Endodermal cell (in vitro differentiated cells): ENCODE results near the gene HIP1. TPM values are rescaled to one million over a fixed set of nuclear protein-coding genes. Genes with fewer than 3 reads are reported as not detected.

Experiments
- DNase-seq: peaks from one replicate; pipeline ENCODE4 v3.0.0-alpha.2; 2017
- H3K27ac ChIP-seq: 2 replicates; pipeline ENCODE4 v1.5.1; 2013; ENCODE audit warnings: mild to moderate bottlenecking, low read depth, low read length, moderate library complexity
- H3K27me3 ChIP-seq: 2 replicates; pipeline ENCODE4 v1.6.1; 2013; ENCODE audit warnings: mild to moderate bottlenecking, low read length, moderate library complexity; ENCODE audit not compliant: insufficient read depth, control insufficient read depth, poor library complexity, severe bottlenecking
- H3K36me3 ChIP-seq: 2 replicates; pipeline ENCODE4 v1.7.0; 2013; ENCODE audit warnings: mild to moderate bottlenecking, low read length, moderate library complexity; ENCODE audit not compliant: control insufficient read depth, insufficient read depth
- H3K4me1 ChIP-seq: one replicate; pipeline ENCODE4 v1.7.0; 2013; ENCODE audit warnings: low read length; ENCODE audit not compliant: control insufficient read depth, insufficient read depth
- H3K4me3 ChIP-seq: 2 replicates; pipeline ENCODE4 v1.5.1; 2013; ENCODE audit warnings: mild to moderate bottlenecking, low read length, moderate library complexity
- H3K9ac ChIP-seq: 2 replicates; pipeline ENCODE4 v1.6.1; 2013; ENCODE audit warnings: mild to moderate bottlenecking, low read length, moderate library complexity; ENCODE audit not compliant: poor library complexity, severe bottlenecking; ENCODE audit errors: extremely low read depth
- H3K9me3 ChIP-seq: 2 replicates; pipeline ENCODE4 v1.6.1; 2013; ENCODE audit warnings: mild to moderate bottlenecking, low read length, moderate library complexity; ENCODE audit not compliant: control insufficient read depth
- H3K27ac Mint-ChIP-seq: 2 replicates; pipeline ENCODE4 v1.8.0; 2020; ENCODE audit warnings: mixed read lengths
- H3K27me3 Mint-ChIP-seq: 2 replicates; pipeline ENCODE4 v1.8.0; 2021; ENCODE audit warnings: mild to moderate bottlenecking, mixed read lengths; ENCODE audit not compliant: insufficient read depth
- H3K36me3 Mint-ChIP-seq: 2 replicates; pipeline ENCODE4 v1.8.0; 2020; ENCODE audit warnings: low read depth, mixed read lengths
- H3K4me1 Mint-ChIP-seq: 2 replicates; pipeline ENCODE4 v1.8.0; 2020; ENCODE audit warnings: mixed read lengths
- H3K4me3 Mint-ChIP-seq: 2 replicates; pipeline ENCODE4 v1.8.0; 2020; ENCODE audit warnings: mild to moderate bottlenecking, moderate library complexity, mixed read lengths
- H3K9me3 Mint-ChIP-seq: 2 replicates; pipeline ENCODE4 v1.8.0; 2020; ENCODE audit warnings: mild to moderate bottlenecking, mixed read lengths
- WGBS, 2 experiments: methylation state at CpG; one replicate each; pipeline versions ENCODE4 v1.1.5 to v1.1.7; 2013; ENCODE audit warnings: missing lambda C conversion rate in 2 of 2, mixed read lengths in 1 of 2; ENCODE audit not compliant: insufficient coverage in 1 of 2, insufficient read length in 1 of 2; 5-methylcytosine and 5-hydroxymethylcytosine counted together
- total RNA-seq, 2 donors: library from RNA; stranded (reverse); fragmentation: NEBNext Ultra II Directional in 1 of 2; extraction: Animal tissue kit (Norgen Biotek cat#: 25700) in 1 of 2; gene quantifications; 2 replicates in 1 of 2; 3 replicates in 1 of 2; pipeline ENCODE4 v1.2.1, GENCODE V29; 2021
- TF ChIP-seq, protein P1 (sequence below): fragments of 200-600 bp; sonication (generic); conservative IDR thresholded peaks from 2 replicates; pipeline ENCODE4 v1.5.0; 2021; ENCODE audit warnings: antibody characterized with exemption, mild to moderate bottlenecking

The HIP1 gene
- total RNA-seq, 2 donors from 2014 or later: 64.7 to 70.0 TPM

- H3K27ac ChIP-seq: no peak overlapping the region
- TF ChIP-seq, protein P1, sequence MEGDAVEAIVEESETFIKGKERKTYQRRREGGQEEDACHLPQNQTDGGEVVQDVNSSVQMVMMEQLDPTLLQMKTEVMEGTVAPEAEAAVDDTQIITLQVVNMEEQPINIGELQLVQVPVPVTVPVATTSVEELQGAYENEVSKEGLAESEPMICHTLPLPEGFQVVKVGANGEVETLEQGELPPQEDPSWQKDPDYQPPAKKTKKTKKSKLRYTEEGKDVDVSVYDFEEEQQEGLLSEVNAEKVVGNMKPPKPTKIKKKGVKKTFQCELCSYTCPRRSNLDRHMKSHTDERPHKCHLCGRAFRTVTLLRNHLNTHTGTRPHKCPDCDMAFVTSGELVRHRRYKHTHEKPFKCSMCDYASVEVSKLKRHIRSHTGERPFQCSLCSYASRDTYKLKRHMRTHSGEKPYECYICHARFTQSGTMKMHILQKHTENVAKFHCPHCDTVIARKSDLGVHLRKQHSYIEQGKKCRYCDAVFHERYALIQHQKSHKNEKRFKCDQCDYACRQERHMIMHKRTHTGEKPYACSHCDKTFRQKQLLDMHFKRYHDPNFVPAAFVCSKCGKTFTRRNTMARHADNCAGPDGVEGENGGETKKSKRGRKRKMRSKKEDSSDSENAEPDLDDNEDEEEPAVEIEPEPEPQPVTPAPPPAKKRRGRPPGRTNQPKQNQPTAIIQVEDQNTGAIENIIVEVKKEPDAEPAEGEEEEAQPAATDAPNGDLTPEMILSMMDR: peak; percentile 86
- no peaks in the 10 kb centered on the region for H3K27me3 ChIP-seq
- Mint-ChIP-seq H3K27me3 (no peaks in the 10 kb centered on the region), H3K4me3 (no peak overlapping the region), H3K36me3 (no peaks in the 10 kb centered on the region), H3K27ac (no peak overlapping the region), H3K4me1 (peaks cover 7% of the 10 kb centered on the region), H3K9me3 (peaks cover 13% of the 10 kb centered on the region)
- peak; percentile 89 for DNase-seq
- WGBS, 2 experiments: 57 to 64% methylated on average over 6 to 9 of the region's 9 CpGs
- H3K9ac ChIP-seq: no peak overlapping the region
- H3K9me3 ChIP-seq: peaks cover 5% of the 10 kb centered on the region
- H3K4me1 ChIP-seq: no peaks in the 10 kb centered on the region
- no peaks in the 10 kb centered on the region for H3K36me3 ChIP-seq
- no peak overlapping the region for H3K4me3 ChIP-seq
These were observed 95.8 kb downstream of the HIP1 start for GRCh38 chr7:75642810-75643486.

GRCh38 chr7:75640201-75640600 is 98.5 kb downstream of the HIP1 start:
- Histone ChIP-seq H3K27ac (peak overlapping the region; percentile 91), H3K9me3 (peaks cover 5% of the 10 kb centered on the region), H3K9ac (peak overlapping the region; percentile 80), H3K27me3 (no peaks in the 10 kb centered on the region), H3K4me3 (peak overlapping the region; percentile 74), H3K36me3 (no peaks in the 10 kb centered on the region), H3K4me1 (no peaks in the 10 kb centered on the region)
- TF ChIP-seq, protein P1: no peak
- peaks cover 4% of the 10 kb centered on the region for H3K36me3 Mint-ChIP-seq
- no peaks in the 10 kb centered on the region for H3K27me3 Mint-ChIP-seq
- peak overlapping the region; percentile 81 for H3K4me3 Mint-ChIP-seq
- H3K9me3 Mint-ChIP-seq: peaks cover 10% of the 10 kb centered on the region
- no peak for DNase-seq
- peaks cover 20% of the 10 kb centered on the region for H3K4me1 Mint-ChIP-seq
- 69% methylated on average over 7 to 8 of the region's 8 CpGs for WGBS, 2 experiments
- H3K27ac Mint-ChIP-seq: peak overlapping the region; percentile 98

DNA sequence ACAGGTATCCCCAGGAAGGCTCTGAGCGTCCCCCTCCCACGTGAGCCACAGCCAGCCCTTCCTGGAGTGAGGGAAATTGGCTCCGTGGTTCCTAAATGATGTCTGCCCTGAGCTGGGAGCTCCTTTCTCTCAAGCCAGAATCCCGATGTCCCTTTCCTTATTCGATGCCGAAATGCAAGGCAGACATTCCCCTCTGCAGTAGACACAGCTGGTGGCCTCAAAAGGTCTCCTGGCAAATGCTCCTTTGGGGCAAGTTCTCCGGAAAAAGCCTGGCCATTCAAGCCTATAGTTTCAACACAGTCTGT is 98.9 kb downstream of the HIP1 start:
- peak overlapping the region; percentile 80 for H3K9ac ChIP-seq

More for the DNA sequence above, 98.9 kb downstream of the HIP1 start:
- Histone ChIP-seq H3K27ac (peak overlapping the region; percentile 91), H3K27me3 (no peaks in the 10 kb centered on the region), H3K36me3 (no peaks in the 10 kb centered on the region), H3K4me1 (no peaks in the 10 kb centered on the region), H3K4me3 (peak overlapping the region; percentile 74), H3K9me3 (peaks cover 5% of the 10 kb centered on the region)
- DNase-seq: no peak
- H3K36me3 Mint-ChIP-seq: peaks cover 7% of the 10 kb centered on the region
- H3K27me3 Mint-ChIP-seq: no peaks in the 10 kb centered on the region
- WGBS, 2 experiments: 2 to 7% methylated on average over 7 of the region's 7 CpGs
- H3K4me3 Mint-ChIP-seq: peak overlapping the region; percentile 81
- H3K4me1 Mint-ChIP-seq: peaks cover 20% of the 10 kb centered on the region
- TF ChIP-seq, protein P1: no peak
- peaks cover 10% of the 10 kb centered on the region for H3K9me3 Mint-ChIP-seq
- H3K27ac Mint-ChIP-seq: peak overlapping the region; percentile 98
